Measurements from ENCODE around the gene UROC1. TPM values are rescaled to one million over a fixed set of nuclear protein-coding genes. Genes with fewer than 3 reads are reported as not detected.

UROC1 gene
- total RNA-seq, 2 donors from 2014 or later, result not detected

- H3K4me3 ChIP-seq, result no peak overlapping the region
- H3K4me1 ChIP-seq, result no peaks in the 10 kb centered on the region
- H3K9me3 ChIP-seq, result no peaks in the 10 kb centered on the region
- TF ChIP-seq CTCF (IDR thresholded peaks at IDR 0.05), result no peak
- DNase-seq, result no peak
- H3K27ac ChIP-seq, result no peak overlapping the region
- no peak overlapping the region for H3K9ac ChIP-seq (ENCODE audit: low read depth in 2 of 2, low read length in 2 of 2)
- H3K27me3 ChIP-seq, result no peaks in the 10 kb centered on the region
- intact Hi-C loops (cut with DNase I), result no loop called here
- no peaks in the 10 kb centered on the region for H3K36me3 ChIP-seq
These were observed 35.2 kb upstream of the UROC1 start for GRCh38 chr3:126552688-126553283.

DNA sequence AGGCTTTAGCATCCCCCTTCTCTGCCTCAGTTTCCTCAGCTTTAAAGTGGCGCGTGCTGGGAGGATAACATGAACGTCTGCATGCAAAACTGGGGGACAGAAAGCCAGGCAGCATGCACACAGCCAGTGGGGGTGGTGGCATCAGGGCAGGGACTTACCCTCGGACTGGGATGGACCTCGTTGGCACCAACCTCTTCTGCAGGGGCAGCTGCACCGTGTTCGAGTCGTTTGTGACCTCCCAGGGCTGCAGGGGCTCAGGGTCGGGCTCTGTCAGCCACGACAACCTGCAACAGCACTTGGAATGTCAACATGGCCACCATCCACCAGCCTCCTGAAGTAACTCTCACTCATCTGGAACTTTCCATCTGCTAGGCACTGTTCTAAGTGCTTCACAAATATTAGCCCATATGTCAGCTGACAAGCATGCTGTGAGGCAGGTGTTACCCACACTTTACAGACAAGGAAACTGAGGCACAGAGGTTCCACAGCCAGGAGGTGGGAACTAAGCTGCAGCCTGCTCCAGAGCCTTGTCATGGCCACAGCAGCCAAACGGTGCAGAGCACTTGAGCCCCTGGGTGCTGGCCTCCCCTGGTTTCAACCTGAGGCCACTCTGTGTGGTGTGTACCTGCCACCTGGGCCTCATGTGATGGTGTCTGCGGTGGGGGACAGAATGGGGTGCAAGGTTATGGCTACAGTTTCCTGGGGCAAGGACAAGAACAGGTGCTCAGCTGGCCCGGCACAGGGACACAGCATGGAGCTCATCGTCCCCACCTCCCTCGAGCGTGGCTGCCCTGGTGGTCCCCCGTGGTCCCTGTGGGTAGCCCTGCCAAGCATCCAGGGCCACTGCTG is 34.5 kb upstream of the UROC1 start:
- DNase-seq, result peak; percentile 14
- Histone ChIP-seq H3K9me3 (no peaks in the 10 kb centered on the region), H3K4me1 (no peaks in the 10 kb centered on the region), H3K36me3 (no peaks in the 10 kb centered on the region), H3K9ac (ENCODE audit: low read depth in 2 of 2, low read length in 2 of 2) (no peak overlapping the region), H3K4me3 (no peak overlapping the region), H3K27me3 (no peaks in the 10 kb centered on the region), H3K27ac (no peak overlapping the region)
- TF ChIP-seq CTCF (IDR thresholded peaks at IDR 0.05), result no peak
- intact Hi-C loops (cut with DNase I), result no loop called here

DNA sequence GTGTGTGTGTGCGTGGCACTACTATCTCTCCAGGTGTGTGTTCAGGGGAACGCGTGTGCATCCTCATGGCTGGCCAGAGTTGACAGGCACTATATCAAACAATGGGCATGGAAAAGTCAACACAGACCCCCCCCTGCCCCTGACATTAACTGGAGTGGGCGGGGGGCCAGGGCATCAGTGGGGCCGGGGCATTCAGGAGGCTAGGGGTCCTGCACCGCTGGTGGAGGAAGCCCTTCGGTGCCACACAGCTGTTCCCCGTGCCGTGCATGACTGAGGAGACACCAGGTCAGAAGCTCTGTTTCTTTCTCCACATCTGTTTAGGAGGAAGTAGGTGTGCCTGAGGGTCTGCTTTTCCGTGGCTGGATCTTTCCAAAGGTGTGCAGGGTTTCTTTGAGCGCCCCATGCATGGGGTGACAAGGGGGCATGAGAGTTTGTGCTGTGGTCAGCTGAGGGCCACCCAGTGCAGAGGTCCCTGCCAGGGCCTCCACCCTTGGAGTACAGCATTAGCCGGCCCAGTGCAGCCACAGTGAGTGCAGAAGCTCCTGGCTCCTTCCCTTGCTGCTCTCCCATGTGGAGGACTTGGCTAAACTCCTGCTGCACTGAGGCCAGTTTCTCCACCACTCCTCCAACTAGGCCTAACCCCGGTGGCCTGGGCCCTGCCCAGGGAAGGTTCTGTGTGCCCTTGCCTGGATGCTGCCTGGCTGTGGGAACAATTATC is 33.7 kb upstream of the UROC1 start:
- H3K36me3 ChIP-seq, result no peaks in the 10 kb centered on the region
- no peak overlapping the region for H3K27ac ChIP-seq
- DNase-seq, result peak; percentile 11
- no peak for TF ChIP-seq CTCF (IDR thresholded peaks at IDR 0.05)
- intact Hi-C loops (cut with DNase I), result no loop called here
- H3K4me1 ChIP-seq, result no peaks in the 10 kb centered on the region
- H3K9ac ChIP-seq (ENCODE audit: low read depth in 2 of 2, low read length in 2 of 2), result no peak overlapping the region
- H3K9me3 ChIP-seq, result no peaks in the 10 kb centered on the region
- no peak overlapping the region for H3K4me3 ChIP-seq
- H3K27me3 ChIP-seq, result no peaks in the 10 kb centered on the region

- H3K4me1 ChIP-seq, result no peaks in the 10 kb centered on the region
These were observed 33.0 kb upstream of the UROC1 start for GRCh38 chr3:126550488-126551051.

More at GRCh38 chr3:126550488-126551051, 33.0 kb upstream of the UROC1 start:
- peak; percentile 11 for DNase-seq
- no peak overlapping the region for H3K9ac ChIP-seq (ENCODE audit: low read depth in 2 of 2, low read length in 2 of 2)
- no peaks in the 10 kb centered on the region for H3K9me3 ChIP-seq
- no peaks in the 10 kb centered on the region for H3K36me3 ChIP-seq
- H3K27me3 ChIP-seq, result no peaks in the 10 kb centered on the region
- no peak overlapping the region for H3K4me3 ChIP-seq
- intact Hi-C loops (cut with DNase I), result no loop called here
- H3K27ac ChIP-seq, result no peak overlapping the region
- TF ChIP-seq CTCF (IDR thresholded peaks at IDR 0.05), result no peak
